Ishikawa (cell line): ENCODE results near the gene LAD1.

Experiments used
- EP300 ChIP-seq: IDR thresholded peaks from 2 replicates; pipeline ENCODE4 v1.6.1; 2012; ENCODE audit warnings: borderline replicate concordance
- FOXM1 ChIP-seq: IDR thresholded peaks from 2 replicates; pipeline ENCODE4 v1.6.1; 2012; ENCODE audit warnings: low read depth, borderline replicate concordance

DNA sequence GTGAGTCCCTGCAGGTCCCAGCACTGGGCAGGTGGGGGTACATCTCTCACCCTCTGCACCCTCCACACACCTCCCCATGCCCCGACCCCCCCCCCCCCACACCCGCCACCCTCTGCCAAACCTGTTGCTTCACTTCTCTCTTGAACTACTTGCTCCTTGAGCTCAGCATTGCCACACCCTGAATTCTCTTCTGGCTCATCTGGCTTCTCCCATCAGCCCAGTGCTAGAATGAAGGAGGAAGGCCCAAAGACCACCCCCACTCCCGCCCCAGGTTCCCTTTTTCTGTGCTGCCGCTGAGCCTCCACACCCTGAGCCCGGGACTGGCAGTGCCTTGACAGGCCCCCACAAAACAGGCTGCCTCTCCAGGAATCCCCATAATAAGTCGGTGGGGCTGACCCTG is 28.8 kb upstream of the LAD1 start:
- TF ChIP-seq FOXM1 (no peak), EP300 (no peak)
